A375 (cell line): Measurements from ENCODE around the gene C4A. TPM values are rescaled to one million over a fixed set of nuclear protein-coding genes. Genes with fewer than 3 reads are reported as not detected.

Source experiments
- small RNA-seq: library from RNA; depleted of rRNA; stranded (forward); fragments of <200 nt; gene quantifications from one replicate; pipeline ENCODE3, GENCODE V24; 2014
- total RNA-seq: library from RNA; depleted of rRNA; stranded (reverse); fragments of >200 nt; shearing (Covaris generic); gene quantifications from 2 replicates; pipeline ENCODE4 v1.2.3, GENCODE V29; 2014; rRNA removed

The C4A gene
- total RNA-seq: 0.94 and 2.3 TPM in 2 replicates

GRCh38 chr6:31981744-31982143 lies at the start of gene C4A:
C4A (plus strand) TSS chr6:31982057; CDS start chr6:31982108, 51 bp downstream.

GRCh38 chr6:31945507-31946369 lies 36.1 kb upstream of the C4A start, which contains the start of gene CFB:
CFB (plus strand) TSS chr6:31946095; CDS start chr6:31946222, 127 bp downstream.

GRCh38 chr6:31958741-31959739 lies 22.8 kb upstream of the C4A start, which contains the start of the genes NELFE and SKIC2:
NELFE (minus strand) TSS chr6:31958971; CDS start chr6:31958446, 525 bp downstream.
SKIC2 (plus strand) TSS chr6:31959175; CDS start chr6:31959193, 18 bp downstream.

GRCh38 chr6:31971993-31972708 lies 9.7 kb upstream of the C4A start, which contains the start of gene DXO:
DXO (minus strand) TSS chr6:31972138; CDS start chr6:31971675, 463 bp downstream.

GRCh38 chr6:32014547-32014946 lies 32.7 kb downstream of the C4A start, which contains the start of gene C4B:
C4B (plus strand) TSS chr6:32014795; CDS start chr6:32014846, 51 bp downstream.

GRCh38 chr6:32037598-32038524 lies 56.0 kb downstream of the C4A start, which contains the start of gene CYP21A2:
CYP21A2 (plus strand) TSS chr6:32038415; CDS start chr6:32038423, 8 bp downstream.

Small RNA genes within 50 kb of the gene (small RNA-seq; reads per million reads assigned to genes)
- not detected for gene AL645922.1

Other genes with a start within 250 kb of the C4A start
- 484 and 511 TPM in 2 replicates for gene CLIC1, start 245.5 kb upstream of the C4A start, total RNA-seq
- 14.9 and 36.7 TPM in 2 replicates for gene MSH5, start 242.1 kb upstream of the C4A start, total RNA-seq
- 13.0 and 13.2 TPM in 2 replicates for gene SAPCD1, start 219.4 kb upstream of the C4A start, total RNA-seq
- 0.34 TPM in 2 replicates for gene VWA7, start 204.7 kb upstream of the C4A start, total RNA-seq
- gene VARS1, start 186.3 kb upstream of the C4A start, total RNA-seq: 57.3 and 58.7 TPM in 2 replicates
- 39.2 and 40.2 TPM in 2 replicates for gene LSM2, start 175.1 kb upstream of the C4A start, total RNA-seq
- 0.11 and 0.50 TPM in 2 replicates for gene HSPA1L, start 166.8 kb upstream of the C4A start, total RNA-seq
- gene HSPA1A, start 166.5 kb upstream of the C4A start, total RNA-seq: 37.6 and 43.8 TPM in 2 replicates
- gene HSPA1B, start 154.3 kb upstream of the C4A start, total RNA-seq: 32.0 and 46.5 TPM in 2 replicates
- 15.9 and 16.8 TPM in 2 replicates for gene NEU1, start 119.2 kb upstream of the C4A start, total RNA-seq
- gene SLC44A4, start 103.1 kb upstream of the C4A start, total RNA-seq: 0.37 TPM in 1 of 2 replicates, not detected in the other
- gene EHMT2, start 84.4 kb upstream of the C4A start, total RNA-seq: 29.6 and 34.8 TPM in 2 replicates
- 5.6 and 6.4 TPM in 2 replicates for gene ZBTB12, start 80.0 kb upstream of the C4A start, total RNA-seq
- gene C2, start 54.3 kb upstream of the C4A start, total RNA-seq: 0.15 TPM in 1 of 2 replicates, not detected in the other
- 0.60 and 1.6 TPM in 2 replicates for gene CFB, start 36.0 kb upstream of the C4A start, total RNA-seq
- gene NELFE, start 23.1 kb upstream of the C4A start, total RNA-seq: 134 and 146 TPM in 2 replicates
- gene SKIC2, start 22.9 kb upstream of the C4A start, total RNA-seq: 63.1 and 63.8 TPM in 2 replicates
- 19.4 and 23.9 TPM in 2 replicates for gene DXO, start 9.9 kb upstream of the C4A start, total RNA-seq
- 1.8 and 2.1 TPM in 2 replicates for gene C4B, start 32.7 kb downstream of the C4A start, total RNA-seq
- not detected in 2 replicates for gene CYP21A2, start 56.4 kb downstream of the C4A start, total RNA-seq
- gene TNXB, start 127.3 kb downstream of the C4A start, total RNA-seq: 1.3 and 2.7 TPM in 2 replicates
- gene ATF6B, start 146.2 kb downstream of the C4A start, total RNA-seq: 15.8 and 22.7 TPM in 2 replicates
- gene FKBPL, start 148.2 kb downstream of the C4A start, total RNA-seq: 5.5 and 6.6 TPM in 2 replicates
- 0.19 TPM in 1 of 2 replicates, not detected in the other for gene PRRT1, start 169.9 kb downstream of the C4A start, total RNA-seq
- gene PPT2, start 172.1 kb downstream of the C4A start, total RNA-seq: 27.3 and 73.0 TPM in 2 replicates
- gene EGFL8, start 182.5 kb downstream of the C4A start, total RNA-seq: 5.5 and 12.9 TPM in 2 replicates
- gene AGPAT1, start 194.0 kb downstream of the C4A start, total RNA-seq: 53.5 and 66.1 TPM in 2 replicates
- gene RNF5, start 196.3 kb downstream of the C4A start, total RNA-seq: 39.9 and 40.1 TPM in 2 replicates
- 0.64 and 2.6 TPM in 2 replicates for gene AGER, start 202.2 kb downstream of the C4A start, total RNA-seq
- 19.9 and 33.7 TPM in 2 replicates for gene PBX2, start 208.1 kb downstream of the C4A start, total RNA-seq
- gene GPSM3, start 210.6 kb downstream of the C4A start, total RNA-seq: 13.7 and 15.4 TPM in 2 replicates
- 4.6 and 4.7 TPM in 2 replicates for gene NOTCH4, start 242.0 kb downstream of the C4A start, total RNA-seq